Measurements from ENCODE around the gene RPS6KA5. TPM values are rescaled to one million over a fixed set of nuclear protein-coding genes. Genes with fewer than 3 reads are reported as not detected.

The RPS6KA5 gene
- total RNA-seq, 2 experiments from 2014 or later: 28.0 to 29.8 TPM

DNA sequence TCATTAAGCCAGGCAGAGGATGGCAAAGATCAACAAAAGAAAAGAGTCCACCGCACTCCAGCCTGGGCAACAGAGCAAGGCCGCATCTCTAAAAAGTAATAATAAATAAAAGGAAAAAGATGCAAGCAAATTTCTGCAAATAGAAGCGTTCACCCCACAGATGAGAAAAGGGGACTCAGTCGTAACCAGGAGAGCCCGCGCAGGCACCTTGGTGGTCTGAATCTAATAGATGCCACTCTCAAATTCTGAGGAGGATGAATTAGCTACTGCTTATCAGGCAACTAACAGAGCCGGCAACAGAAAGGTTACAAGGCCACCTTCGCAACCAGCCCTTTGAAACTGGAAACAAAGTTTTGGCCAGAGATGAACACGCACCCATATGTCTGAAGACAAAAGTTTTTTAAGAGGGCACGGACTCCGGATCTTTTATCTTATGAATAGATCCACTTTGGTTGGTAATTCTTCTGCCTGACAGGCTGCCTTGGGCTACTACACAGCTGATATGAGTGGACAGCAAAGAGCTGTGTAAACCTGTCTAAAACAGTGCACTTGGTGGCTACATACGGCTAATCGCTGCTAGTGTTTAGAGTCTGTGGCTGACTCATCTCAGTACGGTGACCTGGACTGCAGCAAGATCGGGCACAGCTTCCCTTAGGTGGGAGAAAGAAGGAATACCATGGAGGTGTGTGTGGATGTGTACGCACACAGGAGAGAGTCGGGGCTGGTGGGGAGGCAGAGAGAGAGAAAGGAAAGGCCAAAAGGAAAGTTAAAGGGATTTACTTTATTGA lies 211.3 kb downstream of the RPS6KA5 start:
- no peaks in the 10 kb centered on the region for H3K9me3 Mint-ChIP-seq
- H3K27ac Mint-ChIP-seq: no peak overlapping the region
- peaks cover 7% of the 10 kb centered on the region for H3K36me3 Mint-ChIP-seq (ENCODE audit: low read depth)
- POLR2A ChIA-PET: no interaction called here
- Histone ChIP-seq H3K36me3 (ENCODE audit: insufficient read depth, low read length) (no peaks in the 10 kb centered on the region), H3K27me3 (ENCODE audit: control insufficient read depth in 1 of 2, insufficient read depth in 2 of 2, low read length in 2 of 2) (no peaks in the 10 kb centered on the region), H3K4me3 (ENCODE audit: low read length) (no peak overlapping the region), H3K9me3 (ENCODE audit: control insufficient read depth in 1 of 2, insufficient read depth in 1 of 2, low read length in 2 of 2) (no peaks in the 10 kb centered on the region), H3K4me1 (ENCODE audit: insufficient read depth, low read length) (no peaks in the 10 kb centered on the region), H3K27ac (ENCODE audit: low read depth in 1 of 2, low read length in 2 of 2) (no peak overlapping the region)
- no peaks in the 10 kb centered on the region for H3K27me3 Mint-ChIP-seq
- intact Hi-C loops (cut with DNase I, micrococcal nuclease): no loop called here
- DNase-seq (no peak), ATAC-seq (ENCODE audit: poor library complexity) (no peak)
- TF ChIP-seq CTCF (IDR thresholded peaks at IDR 0.05): no peak
- H3K4me1 Mint-ChIP-seq (ENCODE audit: low read depth): no peaks in the 10 kb centered on the region
- CTCF ChIA-PET: no interaction called here
- H3K4me3 Mint-ChIP-seq: no peak overlapping the region

- H3K36me3 ChIP-seq (ENCODE audit: insufficient read depth, low read length): no peaks in the 10 kb centered on the region
- Mint-ChIP-seq H3K27me3 (no peaks in the 10 kb centered on the region), H3K9me3 (no peaks in the 10 kb centered on the region), H3K4me1 (ENCODE audit: low read depth) (peaks cover 6% of the 10 kb centered on the region), H3K36me3 (ENCODE audit: low read depth) (peaks cover 7% of the 10 kb centered on the region), H3K4me3 (no peak overlapping the region), H3K27ac (no peak overlapping the region)
- ChIA-PET CTCF (no interaction called here), POLR2A (no interaction called here)
- no peak for TF ChIP-seq CTCF (IDR thresholded peaks at IDR 0.05)
- intact Hi-C loops (cut with DNase I, micrococcal nuclease): no loop called here
- H3K9me3 ChIP-seq (ENCODE audit: control insufficient read depth in 1 of 2, insufficient read depth in 1 of 2, low read length in 2 of 2): no peaks in the 10 kb centered on the region
- no peak for ATAC-seq (ENCODE audit: poor library complexity)
- no peak overlapping the region for H3K4me3 ChIP-seq (ENCODE audit: low read length)
- DNase-seq: no peak
- H3K27ac ChIP-seq (ENCODE audit: low read depth in 1 of 2, low read length in 2 of 2): no peak overlapping the region
- H3K4me1 ChIP-seq (ENCODE audit: insufficient read depth, low read length): no peaks in the 10 kb centered on the region
- H3K27me3 ChIP-seq (ENCODE audit: control insufficient read depth in 1 of 2, insufficient read depth in 2 of 2, low read length in 2 of 2): no peaks in the 10 kb centered on the region
Observed at GRCh38 chr14:90846511-90846910, 213.9 kb downstream of the RPS6KA5 start.

GRCh38 chr14:90844321-90844720 lies 216.1 kb downstream of the RPS6KA5 start:
- no peaks in the 10 kb centered on the region for H3K9me3 Mint-ChIP-seq
- ATAC-seq (ENCODE audit: poor library complexity) (no peak), DNase-seq (no peak)
- H3K27me3 ChIP-seq (ENCODE audit: control insufficient read depth in 1 of 2, insufficient read depth in 2 of 2, low read length in 2 of 2): no peaks in the 10 kb centered on the region
- H3K4me1 ChIP-seq (ENCODE audit: insufficient read depth, low read length): no peaks in the 10 kb centered on the region
- H3K27me3 Mint-ChIP-seq: no peaks in the 10 kb centered on the region
- ChIA-PET POLR2A (no interaction called here), CTCF (no interaction called here)
- H3K4me1 Mint-ChIP-seq (ENCODE audit: low read depth): peaks cover 6% of the 10 kb centered on the region
- H3K4me3 Mint-ChIP-seq: no peak overlapping the region
- H3K4me3 ChIP-seq (ENCODE audit: low read length): no peak overlapping the region
- intact Hi-C loops (cut with DNase I, micrococcal nuclease): no loop called here
- H3K9me3 ChIP-seq (ENCODE audit: control insufficient read depth in 1 of 2, insufficient read depth in 1 of 2, low read length in 2 of 2): no peaks in the 10 kb centered on the region
- no peak for TF ChIP-seq CTCF (IDR thresholded peaks at IDR 0.05)
- H3K27ac ChIP-seq (ENCODE audit: low read depth in 1 of 2, low read length in 2 of 2): no peak overlapping the region
- no peak overlapping the region for H3K27ac Mint-ChIP-seq
- peaks cover 7% of the 10 kb centered on the region for H3K36me3 Mint-ChIP-seq (ENCODE audit: low read depth)
- H3K36me3 ChIP-seq (ENCODE audit: insufficient read depth, low read length): no peaks in the 10 kb centered on the region
